Neural progenitor cell (in vitro differentiated cells): ENCODE data around the gene NR1H4.

Source experiments
- EZH2 ChIP-seq: fragments of 200-600 bp; sonication (generic); IDR thresholded peaks from 2 replicates; pipeline ENCODE4 v1.6.1; 2017; ENCODE audit warnings: antibody characterized with exemption, mild to moderate bottlenecking, moderate library complexity
- EZH2phosphoT487 ChIP-seq: fragments of 200-600 bp; sonication (generic); IDR thresholded peaks from 2 replicates; pipeline ENCODE4 v1.6.1; 2017; ENCODE audit warnings: antibody characterized with exemption
- TF ChIP-seq, protein P1 (sequence below): fragments of 200-600 bp; sonication (generic); IDR thresholded peaks from 2 replicates; pipeline ENCODE4 v1.5.1; 2017; ENCODE audit warnings: antibody characterized with exemption, mild to moderate bottlenecking

DNA sequence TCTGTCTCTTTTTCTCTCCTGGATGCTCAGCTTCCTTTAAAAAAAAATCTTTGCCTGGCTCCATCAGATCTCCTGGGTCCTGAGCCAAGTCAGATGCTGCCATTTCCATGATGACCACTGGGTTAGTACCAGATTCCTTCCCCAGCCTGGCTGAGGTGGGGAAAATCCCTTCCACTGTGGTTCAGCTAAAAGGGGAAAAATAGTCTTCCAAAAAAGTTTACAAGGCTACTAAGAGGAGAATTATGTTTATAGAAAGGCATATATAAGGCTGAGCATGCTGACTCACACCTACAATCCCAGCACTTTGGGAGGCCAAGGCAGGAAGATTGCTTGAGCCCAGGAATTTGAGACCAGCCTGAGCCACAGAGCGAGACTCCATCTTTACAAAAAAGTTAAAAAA lies 71.4 kb downstream of the NR1H4 start:
- TF ChIP-seq, protein P1, sequence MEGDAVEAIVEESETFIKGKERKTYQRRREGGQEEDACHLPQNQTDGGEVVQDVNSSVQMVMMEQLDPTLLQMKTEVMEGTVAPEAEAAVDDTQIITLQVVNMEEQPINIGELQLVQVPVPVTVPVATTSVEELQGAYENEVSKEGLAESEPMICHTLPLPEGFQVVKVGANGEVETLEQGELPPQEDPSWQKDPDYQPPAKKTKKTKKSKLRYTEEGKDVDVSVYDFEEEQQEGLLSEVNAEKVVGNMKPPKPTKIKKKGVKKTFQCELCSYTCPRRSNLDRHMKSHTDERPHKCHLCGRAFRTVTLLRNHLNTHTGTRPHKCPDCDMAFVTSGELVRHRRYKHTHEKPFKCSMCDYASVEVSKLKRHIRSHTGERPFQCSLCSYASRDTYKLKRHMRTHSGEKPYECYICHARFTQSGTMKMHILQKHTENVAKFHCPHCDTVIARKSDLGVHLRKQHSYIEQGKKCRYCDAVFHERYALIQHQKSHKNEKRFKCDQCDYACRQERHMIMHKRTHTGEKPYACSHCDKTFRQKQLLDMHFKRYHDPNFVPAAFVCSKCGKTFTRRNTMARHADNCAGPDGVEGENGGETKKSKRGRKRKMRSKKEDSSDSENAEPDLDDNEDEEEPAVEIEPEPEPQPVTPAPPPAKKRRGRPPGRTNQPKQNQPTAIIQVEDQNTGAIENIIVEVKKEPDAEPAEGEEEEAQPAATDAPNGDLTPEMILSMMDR: no peak
- TF ChIP-seq EZH2phosphoT487 (no peak), EZH2 (no peak)
